ENCODE data around the gene OTOG.
A peak's percentile ranks its signal among the peaks of the same experiment; 100 is the strongest.

OTOG gene

GRCh38 chr11:17518366-17518765 lies 28.7 kb upstream of the OTOG start:
- DNase-seq (ENCODE audit: low spot score), result no peak

DNA sequence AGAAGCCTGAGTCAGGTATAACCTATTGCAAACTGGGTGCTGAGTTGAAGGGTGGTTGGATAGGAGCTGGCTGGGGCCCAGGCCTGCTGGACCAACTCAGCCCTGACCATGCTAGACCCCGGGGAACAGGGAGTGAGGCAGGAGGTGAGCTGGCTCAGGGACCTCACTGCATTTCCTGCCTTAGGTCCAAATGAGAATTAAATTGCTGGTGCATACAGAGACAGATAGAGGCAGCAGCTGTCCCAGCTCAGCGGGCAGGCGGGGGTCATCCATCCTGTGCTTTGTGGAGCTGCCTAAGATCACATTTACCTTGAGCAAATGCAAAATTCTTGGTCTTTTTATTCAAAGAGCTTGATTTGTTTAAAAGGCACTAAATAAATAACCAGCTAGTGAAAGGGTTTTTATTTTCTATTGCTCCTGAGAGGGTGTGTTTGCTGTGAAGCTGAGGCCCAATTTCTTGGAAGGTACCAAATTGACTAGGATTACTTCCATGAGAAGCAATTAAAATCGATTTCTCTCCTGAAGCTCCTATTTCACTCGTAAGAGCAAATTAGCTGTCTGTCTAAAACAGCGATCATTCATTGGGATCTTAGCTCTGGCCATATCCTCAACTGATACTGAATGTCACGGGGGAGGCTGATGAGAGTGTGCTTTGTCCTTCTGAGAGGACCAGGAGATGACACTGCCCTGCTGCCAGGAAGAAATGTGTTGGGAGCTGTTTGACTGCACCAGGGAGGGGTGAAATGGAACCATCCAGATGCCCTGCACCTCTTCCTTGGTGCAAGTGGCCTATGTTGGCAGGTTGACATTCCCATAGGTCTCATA lies 27.8 kb upstream of the OTOG start:
- no peak for DNase-seq (ENCODE audit: low spot score)

GRCh38 chr11:17521106-17521900 lies 25.8 kb upstream of the OTOG start:
- DNase-seq (ENCODE audit: low spot score), result no peak

- no peak for DNase-seq (ENCODE audit: low spot score)
These were observed 24.4 kb upstream of the OTOG start for GRCh38 chr11:17522655-17523054.

DNA sequence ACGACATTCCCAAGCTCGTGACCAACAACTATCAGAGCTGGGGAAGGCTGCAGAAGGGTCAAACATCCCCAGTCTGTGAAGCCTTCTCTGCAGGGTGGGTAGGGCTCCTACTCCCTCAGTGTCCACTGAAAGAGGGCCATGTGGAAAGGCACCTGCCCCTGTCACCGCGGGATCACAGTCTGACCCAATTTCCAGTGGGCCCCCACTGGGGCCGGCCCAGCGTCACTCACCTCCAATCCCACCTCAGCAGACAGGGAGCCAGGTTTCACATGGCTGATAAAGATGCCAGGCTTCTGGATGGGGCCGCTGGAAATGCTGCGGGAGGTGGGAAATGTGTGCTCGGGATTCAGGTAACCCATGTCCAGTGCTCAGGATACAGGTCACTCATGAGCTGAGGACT lies 22.8 kb upstream of the OTOG start:
- DNase-seq (ENCODE audit: low spot score), result no peak

DNA sequence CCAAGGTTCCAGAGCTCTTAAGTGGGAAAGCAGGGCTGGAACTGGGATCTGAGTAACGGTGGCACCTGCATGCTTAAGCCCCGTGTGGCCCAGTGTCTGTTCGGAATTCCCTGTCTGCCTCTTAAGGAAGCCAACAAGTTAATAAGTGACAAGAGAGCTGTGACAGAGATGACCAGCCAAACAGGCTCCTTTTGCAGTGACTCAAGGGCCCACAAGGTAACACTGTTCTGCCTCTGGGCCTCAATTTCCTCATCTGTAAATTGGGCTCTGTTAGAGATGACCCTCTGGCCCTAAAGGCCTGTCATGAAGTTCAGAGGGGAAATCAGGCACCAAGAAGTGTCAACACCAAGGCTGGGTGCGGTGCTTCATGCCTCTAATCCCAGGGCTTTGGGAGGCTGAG lies 21.5 kb upstream of the OTOG start:
- DNase-seq (ENCODE audit: low spot score), result no peak

GRCh38 chr11:17526326-17526725 lies 20.7 kb upstream of the OTOG start:
- DNase-seq (ENCODE audit: low spot score), result no peak

- no peak for DNase-seq (ENCODE audit: low spot score)
These were observed 20.0 kb upstream of the OTOG start for GRCh38 chr11:17526931-17527627.

DNA sequence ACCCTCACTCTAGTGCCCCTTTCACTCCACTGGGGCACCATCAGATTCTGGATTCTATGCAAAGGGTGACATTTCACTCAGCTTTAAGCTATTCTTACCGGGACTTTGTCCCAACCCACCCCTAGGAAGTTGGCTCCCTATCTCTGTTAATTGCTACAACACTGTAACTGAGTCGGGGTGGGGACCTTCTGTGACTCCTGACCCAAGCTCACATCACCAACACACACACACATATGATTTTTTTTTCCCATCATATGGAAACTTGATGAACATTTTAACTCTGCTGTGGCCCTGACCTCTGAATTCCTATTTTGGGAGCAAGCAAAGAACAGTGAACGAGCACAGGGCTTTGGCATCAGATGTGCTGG lies 19.4 kb upstream of the OTOG start:
- DNase-seq (ENCODE audit: low spot score), result no peak

DNA sequence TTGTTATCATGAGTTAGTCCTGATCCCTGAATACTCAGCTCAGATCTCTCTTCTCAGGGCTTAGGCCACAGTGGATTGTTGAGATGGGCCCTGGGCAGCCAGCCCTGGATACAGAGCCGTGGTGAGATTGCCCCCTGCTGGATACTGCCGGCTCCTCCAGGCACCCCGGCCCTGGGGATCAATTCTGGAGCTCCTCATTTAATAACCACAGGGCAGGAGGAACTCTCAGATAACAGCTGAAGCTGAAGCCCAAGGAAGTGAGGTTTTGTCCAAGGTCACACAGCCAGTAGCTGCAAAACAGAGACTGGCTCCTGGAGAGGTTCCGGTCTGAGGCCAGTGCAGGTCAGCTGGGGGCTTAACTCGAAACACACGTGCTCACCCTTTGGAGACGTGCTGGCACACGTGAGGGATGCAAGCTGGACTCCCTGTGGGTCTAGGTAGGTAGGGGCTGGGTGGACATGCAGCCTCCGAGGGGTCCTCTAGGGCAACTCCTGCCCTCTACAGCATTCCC lies 18.8 kb upstream of the OTOG start:
- DNase-seq (ENCODE audit: low spot score), result peak; percentile 80

DNA sequence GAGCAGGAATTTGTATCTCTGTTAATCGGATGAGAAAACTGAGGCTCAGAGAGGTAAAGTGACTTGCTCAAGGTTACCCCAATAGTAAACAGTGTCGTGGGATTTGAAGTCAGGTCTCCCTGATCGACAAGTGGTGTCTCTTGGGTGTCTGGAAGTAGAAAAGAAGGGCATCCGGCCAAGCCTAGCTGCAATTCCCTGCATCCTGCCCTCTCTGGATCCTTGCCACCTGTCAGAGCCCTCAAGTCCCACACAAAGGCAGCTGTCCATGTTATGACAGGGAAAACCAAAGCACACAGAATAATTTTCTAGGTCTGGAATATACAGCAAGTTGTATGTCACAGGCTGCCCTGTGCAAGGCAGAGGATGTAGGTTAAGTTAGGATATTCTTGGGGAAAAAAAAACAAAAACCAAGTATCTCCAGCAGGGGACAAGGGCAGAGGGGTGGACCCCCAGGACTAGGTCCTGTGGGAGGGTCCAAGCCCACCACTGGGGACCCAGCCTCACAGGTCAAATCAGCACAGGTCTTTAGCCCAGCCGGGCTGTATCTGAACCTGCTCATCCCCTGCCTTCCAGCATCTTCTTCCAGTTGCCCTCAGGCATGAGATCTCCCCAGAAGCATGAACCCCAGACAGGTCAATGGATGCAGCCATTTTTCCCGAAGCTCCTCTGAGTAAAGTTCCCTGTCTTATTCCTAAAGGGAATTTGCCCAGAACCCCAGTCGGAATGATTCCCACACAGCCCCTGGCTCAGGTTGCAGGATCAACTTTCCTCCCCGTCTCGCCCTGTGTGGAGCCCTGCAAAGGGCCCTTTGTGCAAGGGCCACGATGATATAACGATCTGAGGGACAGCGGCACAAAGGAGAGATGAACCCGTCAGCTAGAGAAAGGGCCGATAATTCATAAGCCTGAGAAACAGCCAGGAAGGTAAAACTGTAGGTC lies 17.9 kb upstream of the OTOG start:
- DNase-seq (ENCODE audit: low spot score), result no peak

DNA sequence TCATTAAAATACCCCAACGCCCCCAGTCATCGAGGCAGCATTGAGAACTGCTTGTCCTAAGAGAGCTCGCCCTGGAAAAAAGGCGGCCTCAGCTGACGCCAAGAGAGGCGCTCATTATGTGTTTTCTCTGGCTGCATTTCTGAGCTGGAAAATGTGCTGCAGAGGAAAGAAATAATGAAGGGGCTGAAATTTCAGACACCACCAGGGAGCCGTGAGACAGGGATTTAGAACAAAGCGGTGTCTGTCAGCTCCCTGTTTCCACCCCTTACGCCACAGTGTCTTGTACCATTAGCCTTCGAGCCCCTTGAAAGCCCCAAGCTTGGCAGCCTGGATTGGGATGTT lies 17.2 kb upstream of the OTOG start:
- no peak for DNase-seq (ENCODE audit: low spot score)

- no peak for DNase-seq (ENCODE audit: low spot score)
These were observed 15.9 kb upstream of the OTOG start for GRCh38 chr11:17531071-17531600.

GRCh38 chr11:17531636-17532113 lies 15.4 kb upstream of the OTOG start:
- DNase-seq (ENCODE audit: low spot score), result peak; percentile 45

GRCh38 chr11:17532784-17533183 lies 14.3 kb upstream of the OTOG start:
- no peak for DNase-seq (ENCODE audit: low spot score)

DNA sequence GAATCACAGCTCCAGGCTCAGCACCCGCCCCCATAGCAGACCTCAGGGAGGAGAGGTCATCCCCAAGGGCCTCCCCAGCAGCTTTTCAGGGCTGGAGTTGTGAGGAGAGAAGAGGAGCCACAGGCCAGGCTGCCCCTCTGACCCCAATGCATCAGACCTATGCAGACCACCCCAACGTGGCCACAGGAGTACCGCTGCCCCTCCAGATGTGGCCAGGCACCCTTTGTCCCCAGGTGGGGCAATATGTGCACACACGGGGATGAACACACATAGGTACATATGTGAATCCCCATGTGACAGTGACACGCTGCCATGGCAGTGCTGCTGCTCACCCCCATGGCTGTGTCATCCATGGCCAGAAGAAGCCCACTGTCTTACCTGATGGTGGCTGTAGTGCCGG lies 13.7 kb upstream of the OTOG start:
- DNase-seq (ENCODE audit: low spot score), result no peak

GRCh38 chr11:17533778-17534415 lies 13.2 kb upstream of the OTOG start:
- no peak for DNase-seq (ENCODE audit: low spot score)

GRCh38 chr11:17535488-17535887 lies 11.6 kb upstream of the OTOG start:
- DNase-seq (ENCODE audit: low spot score), result no peak

DNA sequence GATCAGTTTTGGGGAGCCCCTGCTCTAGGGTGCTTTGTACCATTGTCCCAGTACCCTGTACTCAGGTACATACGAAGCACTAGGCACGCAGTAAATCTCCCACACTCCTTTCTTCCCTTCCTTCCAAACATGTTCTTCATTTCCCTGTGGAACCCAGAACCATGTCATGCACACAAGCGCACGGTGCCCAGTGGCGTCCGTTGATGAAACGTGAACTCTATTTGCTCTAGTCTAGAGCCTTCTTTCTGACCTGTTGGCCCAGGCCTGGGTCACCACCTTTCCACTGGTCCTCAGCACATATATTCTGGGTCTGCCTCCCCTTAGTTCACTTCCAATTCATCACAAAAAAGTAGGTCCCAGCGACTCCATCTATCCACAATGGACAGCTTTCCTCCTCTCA lies 9.8 kb upstream of the OTOG start:
- no peak for DNase-seq (ENCODE audit: low spot score)

DNA sequence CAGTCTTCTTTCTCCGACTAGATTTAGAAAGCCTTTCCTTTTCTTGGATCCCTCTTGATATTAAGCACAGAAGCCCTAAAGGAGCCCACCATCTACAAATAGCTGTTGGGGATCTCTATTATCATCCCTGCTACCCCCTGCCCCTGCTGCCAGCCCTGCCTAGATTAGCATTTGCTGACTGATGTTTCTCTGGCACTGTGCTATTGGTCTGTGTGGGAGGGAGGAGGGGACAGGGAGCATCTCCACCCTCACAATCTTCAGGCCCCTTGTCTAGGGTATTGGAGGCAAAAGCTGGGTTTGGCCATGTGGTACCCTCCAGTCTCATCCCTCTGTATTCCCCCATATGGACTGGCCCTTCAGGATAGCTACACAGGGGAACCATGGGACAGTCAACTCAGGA lies 9.0 kb upstream of the OTOG start:
- DNase-seq (ENCODE audit: low spot score), result no peak

GRCh38 chr11:17538731-17539130 lies 8.3 kb upstream of the OTOG start:
- DNase-seq (ENCODE audit: low spot score), result no peak

All from AG08396 (cell line).